GM18508 (cell line): ENCODE measurements around the gene SLC37A1.
"Not testable (repeated sequence)": the region's sequence is repeated elsewhere in the genome, so short reads cannot be mapped to it uniquely, and the experiment has no call there.

ENCODE experiments used
- ATAC-seq: cut with Tn5 transposase; IDR thresholded peaks from one replicate; pipeline ENCODE4 v1.9.1; 2021; ENCODE audit warnings: moderate number of reproducible peaks; ENCODE audit not compliant: insufficient read depth, unreplicated experiment

The SLC37A1 gene

DNA sequence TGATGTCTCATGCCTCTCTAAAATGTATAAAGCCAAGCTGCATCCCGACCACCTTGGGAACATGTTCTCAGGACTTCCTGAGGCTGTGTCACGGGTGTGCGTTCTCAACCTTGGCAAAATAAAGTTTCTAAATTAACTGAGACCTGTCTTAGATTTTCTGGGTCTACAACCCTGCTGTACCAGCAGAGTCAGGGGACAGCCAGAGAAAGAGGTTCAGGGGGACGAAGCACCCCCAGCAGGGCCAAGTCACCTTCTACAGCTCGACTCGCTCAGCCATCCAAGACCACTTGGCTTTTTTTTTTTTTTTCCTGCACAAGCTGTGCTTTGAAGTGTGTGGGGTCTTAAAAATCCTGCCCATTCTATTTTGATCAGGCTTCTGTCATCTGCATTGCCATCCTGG, 111.3 kb downstream of the SLC37A1 start:
- no peak for ATAC-seq

DNA sequence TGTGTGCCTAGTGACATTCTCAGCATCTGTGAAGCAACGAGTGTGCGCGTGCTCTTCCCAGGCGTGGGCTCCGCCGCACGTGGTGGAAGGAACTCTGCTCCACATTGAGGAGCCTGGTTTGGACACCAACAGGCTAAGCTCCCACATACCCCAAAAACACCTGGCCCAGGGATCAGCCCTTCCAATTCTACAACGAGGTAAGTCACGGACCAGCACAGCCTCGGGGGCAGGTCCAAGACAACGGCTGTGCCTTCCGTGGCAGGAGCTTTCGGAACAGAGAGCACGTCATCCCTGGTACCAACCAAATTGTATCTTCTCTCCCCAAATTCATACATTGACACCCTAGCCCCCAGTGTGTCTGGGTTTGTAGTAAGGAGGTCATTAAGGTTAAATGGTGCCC, 112.5 kb downstream of the SLC37A1 start:
- ATAC-seq, result no peak

DNA sequence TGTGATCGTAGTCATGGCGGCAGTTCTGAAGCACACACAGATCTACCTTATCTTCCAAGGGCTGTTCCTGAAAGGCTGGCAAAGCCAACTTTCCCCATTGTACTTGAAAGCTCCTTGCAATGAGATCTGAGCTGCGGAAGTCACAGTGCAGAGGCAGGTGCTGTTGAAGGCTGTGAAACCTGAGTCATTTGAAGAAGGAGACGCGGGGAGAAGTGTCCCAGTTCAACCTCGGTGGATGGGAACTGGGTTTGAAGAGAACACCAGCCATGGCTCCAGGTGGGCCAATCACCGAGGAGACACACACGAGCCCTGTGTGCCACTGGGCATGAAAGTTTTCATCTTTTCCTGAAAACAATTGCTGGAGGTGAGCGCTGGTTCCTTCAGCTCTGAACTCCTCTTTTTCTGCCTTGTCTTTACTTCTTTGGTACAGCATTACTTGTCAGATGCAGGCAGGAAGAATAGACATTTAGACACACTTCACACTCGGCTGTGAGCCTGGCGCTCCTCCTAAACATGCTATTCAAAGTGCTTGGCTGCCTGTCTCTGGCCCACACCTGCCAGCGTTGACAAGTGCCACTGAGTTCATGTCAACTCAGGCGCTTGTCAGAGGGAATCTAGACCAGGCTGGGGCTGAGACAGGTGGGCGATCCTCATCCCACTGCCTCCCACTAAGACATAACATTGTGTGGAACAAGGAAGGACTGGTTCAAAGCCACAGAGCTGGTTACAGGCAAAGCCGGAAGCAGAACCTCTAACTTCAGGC, 114.1 kb downstream of the SLC37A1 start:
- ATAC-seq, result no peak

DNA sequence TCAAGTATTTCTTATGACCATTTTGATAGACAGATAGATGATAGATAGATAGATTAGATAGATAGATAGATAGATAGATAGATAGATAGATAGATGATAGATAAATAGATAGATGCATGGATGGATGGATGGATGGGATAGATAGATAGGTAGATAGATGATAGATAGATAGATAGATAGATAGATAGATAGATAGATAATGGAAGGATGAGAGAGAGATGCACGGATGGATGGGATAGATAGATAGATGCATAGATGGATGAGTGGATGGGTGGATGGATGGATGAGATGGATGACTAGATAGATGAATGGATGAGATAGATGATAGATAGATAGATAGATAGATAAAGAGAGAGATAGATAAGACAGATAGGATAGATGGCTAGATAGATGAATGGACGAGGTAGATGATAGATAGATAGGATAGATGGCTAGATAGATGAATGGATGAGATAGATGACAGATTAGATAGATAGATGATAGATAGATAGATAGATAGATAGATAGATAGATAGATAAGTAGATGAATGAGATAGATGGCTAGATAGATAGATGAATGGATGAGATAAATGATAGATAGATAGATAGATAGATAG, 114.9 kb downstream of the SLC37A1 start:
- not testable (repeated sequence) for ATAC-seq

DNA sequence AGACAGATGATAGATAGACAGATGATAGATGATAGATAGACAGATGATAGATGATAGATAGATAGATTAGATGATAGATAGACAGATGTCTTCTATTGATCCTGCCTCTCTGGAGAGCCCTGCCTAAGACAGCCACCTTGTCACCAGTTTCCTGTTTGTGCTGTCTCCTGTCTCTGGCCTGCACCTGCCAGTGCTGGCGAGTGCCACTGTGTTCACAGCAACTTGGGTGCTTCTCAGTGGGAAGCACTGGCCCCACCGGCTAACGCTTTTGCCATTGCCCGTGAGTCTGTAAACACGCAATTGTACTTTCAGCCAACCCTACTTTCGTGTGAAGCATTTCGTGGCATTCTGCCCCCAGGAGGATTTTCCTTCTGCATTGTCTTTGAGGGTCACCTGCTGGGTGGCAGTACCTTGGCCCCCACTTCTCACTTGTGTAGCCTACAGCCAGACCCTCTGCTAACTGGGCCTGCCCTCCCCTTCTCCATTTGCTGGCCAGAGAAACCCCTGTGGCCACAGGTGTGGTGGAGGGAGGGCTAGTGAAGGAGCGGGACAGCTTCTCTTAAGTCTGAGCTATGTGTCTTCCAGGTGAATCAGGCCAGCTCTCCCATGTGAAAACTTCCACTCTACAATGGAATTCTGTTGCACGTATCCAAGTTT, 116.4 kb downstream of the SLC37A1 start:
- no peak for ATAC-seq

DNA sequence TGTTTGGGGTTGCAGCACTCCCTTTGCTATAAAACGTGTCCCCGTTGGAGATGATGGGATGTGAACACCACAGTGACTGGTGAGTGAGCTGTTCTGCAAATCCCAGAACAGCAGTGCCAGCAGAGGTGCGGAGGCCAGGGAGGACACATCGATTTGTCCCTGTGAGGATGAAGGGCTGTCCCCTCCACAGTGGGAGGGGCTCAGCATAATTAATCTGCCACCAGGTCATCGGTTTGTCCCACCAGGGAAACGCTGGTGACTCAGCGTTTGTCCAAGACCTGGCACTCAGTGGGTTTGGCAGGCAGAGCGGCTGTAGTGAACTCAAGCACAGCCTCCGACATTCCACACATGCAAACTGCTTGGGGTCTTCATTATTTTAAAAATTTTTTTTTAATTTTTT, 117.0 kb downstream of the SLC37A1 start:
- ATAC-seq, result no peak
